ENCODE results near the gene PICALM. TPM values are rescaled to one million over a fixed set of nuclear protein-coding genes. Genes with fewer than 3 reads are reported as not detected.

Gene PICALM
- total RNA-seq, 4 donors from 2014 or later = 287 to 339 (median 313) TPM

DNA sequence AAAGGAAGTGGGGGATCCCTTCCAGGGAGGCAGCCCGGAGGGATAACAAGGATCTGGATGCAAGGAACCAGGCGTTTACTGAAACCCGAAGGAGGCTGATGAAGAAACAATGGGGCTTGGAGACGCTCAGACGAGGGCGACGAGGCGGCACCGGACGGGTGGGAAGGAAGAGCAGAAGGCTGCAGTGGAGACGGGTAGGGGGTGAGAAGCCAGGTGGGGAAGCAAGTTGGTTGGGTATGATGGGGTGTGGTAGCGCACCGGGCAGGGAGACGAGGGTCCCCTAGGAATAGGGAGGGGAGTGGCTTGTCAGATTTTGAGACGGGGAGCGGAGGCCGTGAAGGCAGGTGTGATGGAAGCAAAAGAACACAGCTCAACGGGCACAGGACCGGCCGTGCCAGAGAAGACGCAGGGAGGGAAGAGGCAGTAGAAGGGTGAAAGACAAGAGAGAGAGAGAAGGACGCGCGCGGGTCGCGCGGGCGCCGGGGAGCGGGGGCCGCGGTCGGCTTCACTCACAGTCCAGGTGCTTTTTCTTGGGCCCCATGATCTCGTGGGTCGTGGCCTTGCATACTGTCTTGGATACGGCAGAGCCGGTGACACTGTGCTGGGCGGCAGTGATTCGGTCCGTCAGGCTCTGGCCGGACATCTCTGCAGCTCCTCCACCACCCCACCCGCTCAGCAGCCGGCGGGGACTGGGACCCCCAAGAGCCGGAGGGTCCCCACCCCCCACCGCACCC, 579 bp downstream of the PICALM start:
- DNase-seq (ENCODE audit: low spot score in 2 of 2) = peak; percentile 19 to 39
- peak overlapping the region; percentile 76 to 99 (median 96) for H3K27ac ChIP-seq
- H3K4me3 ChIP-seq = peak overlapping the region; percentile 58 to 100 (median 92)
- 0 to 1% methylated on average over 38 to 40 of the region's 47 CpGs for WGBS, 2 donors
- TF ChIP-seq EP300 (IDR thresholded peaks at IDR 0.05) (peak in 1 of 2 donors; percentile 30), POLR2A (IDR thresholded peaks at IDR 0.05) (peak in 1 of 2 donors; percentile 34)
- TF ChIP-seq, protein P1, sequence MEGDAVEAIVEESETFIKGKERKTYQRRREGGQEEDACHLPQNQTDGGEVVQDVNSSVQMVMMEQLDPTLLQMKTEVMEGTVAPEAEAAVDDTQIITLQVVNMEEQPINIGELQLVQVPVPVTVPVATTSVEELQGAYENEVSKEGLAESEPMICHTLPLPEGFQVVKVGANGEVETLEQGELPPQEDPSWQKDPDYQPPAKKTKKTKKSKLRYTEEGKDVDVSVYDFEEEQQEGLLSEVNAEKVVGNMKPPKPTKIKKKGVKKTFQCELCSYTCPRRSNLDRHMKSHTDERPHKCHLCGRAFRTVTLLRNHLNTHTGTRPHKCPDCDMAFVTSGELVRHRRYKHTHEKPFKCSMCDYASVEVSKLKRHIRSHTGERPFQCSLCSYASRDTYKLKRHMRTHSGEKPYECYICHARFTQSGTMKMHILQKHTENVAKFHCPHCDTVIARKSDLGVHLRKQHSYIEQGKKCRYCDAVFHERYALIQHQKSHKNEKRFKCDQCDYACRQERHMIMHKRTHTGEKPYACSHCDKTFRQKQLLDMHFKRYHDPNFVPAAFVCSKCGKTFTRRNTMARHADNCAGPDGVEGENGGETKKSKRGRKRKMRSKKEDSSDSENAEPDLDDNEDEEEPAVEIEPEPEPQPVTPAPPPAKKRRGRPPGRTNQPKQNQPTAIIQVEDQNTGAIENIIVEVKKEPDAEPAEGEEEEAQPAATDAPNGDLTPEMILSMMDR (IDR thresholded peaks at IDR 0.05) = no peak
- H3K36me3 ChIP-seq = no peaks in the 10 kb centered on the region
- H3K27me3 ChIP-seq = no peaks in the 10 kb centered on the region
- no peaks in the 10 kb centered on the region for H3K9me3 ChIP-seq
- H3K4me1 ChIP-seq = peaks cover 0 to 44% (median 26%) of the 10 kb centered on the region in 4 donors

DNA sequence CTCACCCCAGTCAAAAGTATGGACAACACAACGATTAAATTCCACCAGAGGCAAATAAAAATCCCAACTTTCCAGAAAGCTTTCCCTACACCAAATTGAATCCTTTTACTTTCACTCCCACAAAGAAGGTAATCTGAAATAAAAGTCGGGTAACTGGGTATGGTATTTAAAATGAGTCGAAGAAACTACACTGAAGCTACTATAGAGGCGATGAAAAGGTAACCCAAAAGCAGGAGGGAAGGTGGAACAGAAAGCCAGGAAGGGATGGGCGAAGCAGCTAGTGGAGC, 1.1 kb downstream of the PICALM start:
- peak overlapping the region; percentile 58 to 100 (median 92) for H3K4me3 ChIP-seq
- no peaks in the 10 kb centered on the region for H3K36me3 ChIP-seq
- no peaks in the 10 kb centered on the region for H3K9me3 ChIP-seq
- TF ChIP-seq EP300 (IDR thresholded peaks at IDR 0.05) (no peak), POLR2A (IDR thresholded peaks at IDR 0.05) (no peak)
- TF ChIP-seq, protein P1 (IDR thresholded peaks at IDR 0.05) = no peak
- H3K27ac ChIP-seq = peak overlapping the region; percentile 76 to 99 (median 96)
- H3K4me1 ChIP-seq = peaks cover 0 to 49% (median 29%) of the 10 kb centered on the region in 4 donors
- no peak for DNase-seq (ENCODE audit: low spot score in 2 of 2)
- no peaks in the 10 kb centered on the region for H3K27me3 ChIP-seq
- WGBS, 2 donors = 0 to 2% methylated on average over 4 to 5 of the region's 5 CpGs

DNA sequence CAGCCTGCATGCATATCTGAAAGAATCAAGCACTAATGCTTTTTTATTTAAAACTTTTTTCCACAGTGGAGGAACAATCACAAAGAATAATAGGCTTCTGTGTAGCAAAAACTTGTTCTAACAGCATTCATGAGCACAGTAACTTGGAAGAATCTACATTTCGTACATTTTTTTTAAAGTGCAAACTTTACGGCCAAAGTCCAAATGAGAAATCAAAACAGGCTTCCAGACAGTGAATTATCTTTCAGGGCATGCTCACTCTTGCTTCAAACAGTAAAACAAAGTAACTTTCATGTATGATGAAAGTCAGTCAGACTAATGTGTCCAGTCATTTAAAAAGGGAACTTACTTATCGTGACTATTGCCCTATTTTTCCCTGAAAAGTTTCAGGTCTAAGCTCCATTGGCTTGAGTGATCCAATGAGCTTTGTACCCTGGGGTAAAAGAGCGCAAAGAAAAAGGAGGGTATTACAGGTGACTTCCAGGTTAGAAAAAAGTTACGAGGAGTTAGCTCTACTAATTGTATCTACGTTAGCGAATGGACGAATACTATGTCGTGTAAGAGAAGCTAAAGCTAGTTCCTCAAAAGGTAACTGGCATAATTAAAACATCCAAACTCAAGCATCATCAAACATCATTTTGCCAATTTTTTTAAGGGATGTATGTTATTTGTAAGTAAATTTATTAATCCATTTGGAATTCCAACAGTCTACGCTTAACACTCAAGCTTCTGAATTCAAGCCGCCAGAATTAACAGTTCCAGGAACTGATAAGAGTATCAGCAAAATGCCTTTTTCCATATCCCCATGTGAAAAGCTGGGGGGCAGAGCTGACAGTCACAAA, 1.7 kb downstream of the PICALM start:
- no peak for DNase-seq (ENCODE audit: low spot score in 2 of 2)
- peak in 1 of 2 donors; percentile 7 for TF ChIP-seq EP300 (IDR thresholded peaks at IDR 0.05)
- TF ChIP-seq, protein P1 (IDR thresholded peaks at IDR 0.05) = no peak
- peak overlapping the region; percentile 58 to 100 (median 92) for H3K4me3 ChIP-seq
- H3K4me1 ChIP-seq = peaks cover 0 to 55% (median 33%) of the 10 kb centered on the region in 4 donors
- H3K27me3 ChIP-seq = no peaks in the 10 kb centered on the region
- H3K9me3 ChIP-seq = no peaks in the 10 kb centered on the region
- no peaks in the 10 kb centered on the region for H3K36me3 ChIP-seq
- 1% methylated on average over 11 of the region's 11 CpGs for WGBS, 2 donors
- peak overlapping the region; percentile 76 to 99 (median 96) for H3K27ac ChIP-seq

DNA sequence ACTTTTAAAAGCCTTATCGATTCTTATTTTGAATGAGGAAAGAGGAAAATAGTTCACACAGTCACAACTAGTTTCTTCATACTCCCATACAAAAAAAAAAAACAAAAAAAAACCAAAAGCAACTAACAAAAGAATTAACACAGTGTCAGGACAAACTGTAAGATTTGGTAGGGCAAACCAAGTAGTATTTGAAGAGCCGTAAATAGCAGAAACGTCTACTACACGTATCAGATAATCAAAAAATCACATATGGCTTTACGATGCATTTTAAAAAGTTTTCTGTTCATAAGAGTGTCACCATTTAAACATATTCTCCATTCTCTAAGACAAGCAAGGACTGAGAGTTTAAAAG, 2.3 kb downstream of the PICALM start:
- peaks cover 0 to 61% (median 37%) of the 10 kb centered on the region in 4 donors for H3K4me1 ChIP-seq
- H3K27ac ChIP-seq = peak overlapping the region; percentile 76 to 99 (median 96)
- no peaks in the 10 kb centered on the region for H3K36me3 ChIP-seq
- TF ChIP-seq, protein P1 (IDR thresholded peaks at IDR 0.05) = no peak
- no peak for TF ChIP-seq POLR2A (IDR thresholded peaks at IDR 0.05)
- no peak for TF ChIP-seq EP300 (IDR thresholded peaks at IDR 0.05)
- H3K9me3 ChIP-seq = no peaks in the 10 kb centered on the region
- WGBS, 2 donors = 0 to 1% methylated on average over 5 of the region's 5 CpGs
- no peak for DNase-seq (ENCODE audit: low spot score in 2 of 2)
- H3K4me3 ChIP-seq = peak overlapping the region; percentile 58 to 100 (median 92)
- no peaks in the 10 kb centered on the region for H3K27me3 ChIP-seq

DNA sequence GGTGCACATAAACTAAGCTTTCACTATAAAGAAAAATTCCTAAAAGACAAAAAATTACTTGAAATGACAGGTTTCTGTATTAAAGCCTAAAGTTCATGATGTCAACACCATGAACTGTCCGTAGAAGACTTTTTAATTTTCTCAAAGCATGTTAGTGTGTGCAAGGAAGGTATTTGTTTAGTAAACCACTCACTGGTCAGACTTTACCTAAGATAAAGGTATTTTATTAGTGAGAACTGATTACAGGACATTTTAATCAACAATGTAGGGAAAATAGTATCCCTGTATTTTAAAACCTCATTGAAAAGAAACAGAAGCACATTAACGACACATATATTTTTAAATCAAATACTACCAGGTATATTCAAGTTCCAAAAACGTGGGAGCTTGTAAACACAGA, 2.9 kb downstream of the PICALM start:
- Histone ChIP-seq H3K9me3 (no peaks in the 10 kb centered on the region), H3K4me3 (peak overlapping the region; percentile 58 to 100 (median 92)), H3K27me3 (no peaks in the 10 kb centered on the region), H3K4me1 (peaks cover 0 to 65% (median 40%) of the 10 kb centered on the region in 4 donors), H3K36me3 (no peaks in the 10 kb centered on the region), H3K27ac (peak overlapping the region; percentile 5 to 99 (median 96))
- 14 to 20% methylated on average over 3 of the region's 3 CpGs for WGBS, 2 donors
- TF ChIP-seq, protein P1 (IDR thresholded peaks at IDR 0.05) = no peak
- TF ChIP-seq POLR2A (IDR thresholded peaks at IDR 0.05) (no peak), EP300 (IDR thresholded peaks at IDR 0.05) (no peak)
- no peak for DNase-seq (ENCODE audit: low spot score in 2 of 2)

All from tibial nerve (tissue), 4 donors.